ENCODE data around the gene ADGRL3.

DNA sequence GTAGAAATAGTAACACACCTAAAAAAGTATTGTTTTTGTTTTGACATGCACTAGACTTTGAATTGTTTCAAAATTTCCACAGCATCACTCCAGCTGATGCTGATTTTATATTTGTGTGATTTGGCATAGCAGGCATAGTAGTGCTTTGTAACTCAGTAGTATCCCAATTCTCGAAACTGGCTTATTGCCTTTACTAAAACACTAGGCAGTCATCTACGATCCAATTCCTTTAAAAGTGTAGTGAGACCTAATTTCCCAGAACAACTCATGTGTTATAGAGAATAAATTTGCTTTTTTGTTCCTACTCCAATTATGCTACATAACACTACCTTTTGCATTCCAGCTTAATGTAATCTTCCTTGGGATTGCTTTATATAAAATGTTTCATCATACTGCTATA, 797.7 kb downstream of the ADGRL3 start:
- TF ChIP-seq CTCF (IDR thresholded peaks at IDR 0.05; ENCODE audit: low read depth, low read length) (no peak), EZH2phosphoT487 (IDR thresholded peaks at IDR 0.05; ENCODE audit: low read depth) (no peak)

All from OCI-LY3 (cell line).